GM21786 (cell line): ENCODE results near the gene C16orf90.
"Not testable (repeated sequence)": the region's sequence is repeated elsewhere in the genome, so short reads cannot be mapped to it uniquely, and the experiment has no call there.

Source experiments
- ATAC-seq: cut with Tn5 transposase; IDR thresholded peaks from one replicate; pipeline ENCODE4 v1.9.1; 2021; ENCODE audit not compliant: unreplicated experiment

The C16orf90 gene, protein sequence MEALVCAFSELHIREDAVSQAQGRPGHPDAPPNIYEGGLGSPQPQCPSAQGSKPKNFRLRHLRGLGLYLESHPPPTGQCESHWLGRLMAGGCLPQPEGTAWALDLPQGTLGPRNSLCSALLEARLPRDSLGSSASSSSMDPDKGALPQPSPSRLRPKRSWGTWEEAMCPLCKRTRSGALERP

DNA sequence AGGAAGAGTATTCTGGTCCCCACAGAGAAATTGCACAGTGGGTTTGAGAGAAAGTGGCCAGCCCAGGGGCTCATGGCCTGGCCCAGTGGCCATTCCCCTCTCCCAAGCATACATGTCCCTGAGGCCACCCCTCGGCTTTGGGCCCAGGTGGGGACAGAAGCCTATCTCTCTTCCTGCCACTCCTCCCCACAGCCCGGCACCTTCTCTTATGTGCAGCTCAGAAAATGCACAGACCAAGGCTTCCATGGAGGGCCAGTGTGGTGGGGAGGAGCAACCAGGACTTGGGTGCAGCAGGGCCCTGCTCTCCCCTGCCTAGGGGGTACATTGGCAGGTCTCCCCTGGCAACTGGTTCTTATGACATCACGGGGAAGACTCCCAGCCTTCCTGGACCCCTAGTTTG, at the start of gene C16orf90:
Gene C16orf90 (minus strand): TSS at position 314 of the 400 bp plus-strand sequence. CDS start 68 bp downstream, at position 246.
- ATAC-seq, result no peak

DNA sequence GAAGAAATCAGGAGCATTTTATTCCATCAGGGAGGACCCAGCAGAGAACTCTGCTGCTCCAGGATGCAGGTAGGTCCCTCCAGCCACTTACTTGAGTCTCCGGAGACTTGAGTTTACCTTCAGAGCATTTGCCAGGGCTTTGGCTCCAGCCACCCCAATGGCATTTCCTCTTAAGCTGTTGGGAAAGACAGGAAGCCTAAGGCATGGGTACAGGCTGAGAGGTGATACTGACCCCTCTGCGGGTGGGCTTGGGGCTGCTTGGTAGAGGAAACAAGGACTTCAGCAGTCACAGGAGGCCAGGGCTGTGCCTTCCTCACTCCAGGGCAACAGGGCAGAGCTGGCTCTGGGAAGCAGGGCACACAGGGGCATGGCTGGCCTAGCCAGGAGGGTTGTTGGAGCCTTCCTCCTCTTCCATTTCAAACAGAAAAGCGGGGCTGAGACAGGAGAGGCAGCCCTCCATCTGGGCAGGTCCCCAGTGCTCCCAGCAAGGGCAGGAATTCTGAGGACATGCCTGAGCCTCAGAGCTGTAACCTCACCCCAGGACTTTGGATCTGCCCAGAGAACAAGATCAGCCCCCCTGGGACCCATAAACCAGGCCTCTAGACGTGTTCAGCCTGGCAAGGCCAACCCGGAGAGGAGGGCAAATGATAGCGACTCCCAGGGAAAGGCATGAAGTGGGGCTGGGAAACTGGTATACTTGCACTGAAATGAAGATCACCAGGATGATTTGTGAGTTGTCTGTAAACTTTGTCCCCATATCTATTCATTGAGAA, 47.5 kb upstream of the C16orf90 start:
- no peak for ATAC-seq

DNA sequence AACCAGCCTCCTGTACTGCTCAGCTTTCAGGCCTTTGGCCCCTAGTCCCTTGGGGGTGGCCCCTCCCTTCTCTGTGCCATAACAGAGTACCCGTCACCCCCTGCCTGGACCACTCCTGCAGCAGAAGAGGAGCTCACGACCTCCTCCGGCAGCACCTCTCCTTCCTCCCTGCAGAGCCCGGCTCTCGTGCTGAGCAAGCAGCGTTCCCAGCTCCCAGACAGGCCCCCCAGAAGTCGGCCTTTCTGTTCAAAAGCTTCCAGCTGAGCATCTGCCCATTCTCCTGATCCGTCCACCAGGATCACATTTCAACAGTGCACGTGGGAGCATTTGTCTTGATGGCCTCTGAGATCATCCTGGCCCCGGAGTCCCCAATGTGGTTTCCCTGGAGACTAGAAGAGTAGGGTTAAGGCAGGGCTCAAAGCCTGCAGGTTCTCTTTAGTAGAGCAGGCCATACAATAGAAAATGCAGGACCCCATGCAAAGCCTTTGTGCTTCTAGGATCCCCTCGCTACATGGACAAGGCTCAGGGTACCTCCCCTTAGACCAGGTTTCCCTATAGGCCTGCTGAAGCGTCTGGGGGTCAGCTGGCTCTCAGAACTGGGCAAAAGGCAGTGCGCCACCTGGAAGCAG, 46.4 kb upstream of the C16orf90 start:
- no peak for ATAC-seq

DNA sequence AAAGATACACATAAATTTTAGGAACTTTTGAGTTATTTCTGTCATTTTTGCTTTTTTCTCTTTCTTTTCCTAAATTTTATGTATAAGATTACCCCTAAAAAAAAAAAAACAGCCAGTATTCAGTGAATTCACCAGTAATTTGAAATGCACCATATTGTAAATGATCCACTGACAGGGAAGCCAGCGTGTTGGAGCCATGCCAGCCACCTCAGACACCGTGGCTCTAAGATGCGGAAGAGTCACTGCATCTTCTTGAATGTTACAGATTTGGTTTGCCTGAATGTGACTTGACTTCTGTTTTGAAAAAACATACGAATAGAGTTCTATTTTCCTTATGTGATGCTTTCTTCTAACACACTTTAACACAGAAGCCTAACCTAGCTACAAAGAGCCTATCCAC, 42.9 kb upstream of the C16orf90 start:
- ATAC-seq, result no peak

DNA sequence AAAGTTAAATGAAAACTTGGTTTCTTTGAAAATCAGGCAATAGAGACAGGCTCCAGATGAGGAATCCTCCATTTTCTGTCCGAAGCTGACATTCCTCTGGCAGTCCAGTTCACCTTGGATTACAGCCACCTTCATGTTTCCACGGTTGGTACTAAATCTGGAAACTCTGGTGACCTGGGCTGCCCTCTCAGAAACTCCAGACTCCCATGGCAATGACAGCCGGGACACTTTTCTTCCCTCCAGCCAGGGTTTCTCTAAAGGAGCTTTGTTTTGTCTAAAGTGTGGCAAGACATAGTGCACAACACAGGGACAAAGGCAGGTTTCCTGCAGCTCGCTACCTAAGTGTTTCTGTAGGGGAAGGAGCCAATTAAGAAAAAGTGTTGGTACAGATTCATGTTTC, 41.6 kb upstream of the C16orf90 start:
- no peak for ATAC-seq

DNA sequence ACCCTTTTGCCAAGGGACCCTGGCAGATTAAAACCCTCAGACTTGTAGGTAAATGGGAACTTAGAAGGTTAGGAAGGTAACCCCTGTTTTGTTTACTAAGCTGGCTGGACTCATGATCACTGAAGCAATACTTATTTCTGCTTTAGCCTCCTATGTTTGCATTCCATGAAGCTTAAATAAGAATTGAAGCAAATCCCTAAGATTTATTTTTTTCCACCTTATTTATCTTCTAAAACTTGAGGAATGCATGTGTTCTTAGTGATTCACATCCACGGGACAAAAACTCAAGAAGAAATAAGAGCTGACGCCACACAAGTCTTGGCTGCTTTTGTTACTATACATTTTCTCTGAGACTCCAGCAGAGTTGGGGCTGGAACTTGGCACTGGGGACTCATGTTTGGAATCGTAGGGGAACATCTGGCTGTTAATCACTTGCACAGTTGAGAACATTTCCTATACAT, 41.0 kb upstream of the C16orf90 start:
- no peak for ATAC-seq

DNA sequence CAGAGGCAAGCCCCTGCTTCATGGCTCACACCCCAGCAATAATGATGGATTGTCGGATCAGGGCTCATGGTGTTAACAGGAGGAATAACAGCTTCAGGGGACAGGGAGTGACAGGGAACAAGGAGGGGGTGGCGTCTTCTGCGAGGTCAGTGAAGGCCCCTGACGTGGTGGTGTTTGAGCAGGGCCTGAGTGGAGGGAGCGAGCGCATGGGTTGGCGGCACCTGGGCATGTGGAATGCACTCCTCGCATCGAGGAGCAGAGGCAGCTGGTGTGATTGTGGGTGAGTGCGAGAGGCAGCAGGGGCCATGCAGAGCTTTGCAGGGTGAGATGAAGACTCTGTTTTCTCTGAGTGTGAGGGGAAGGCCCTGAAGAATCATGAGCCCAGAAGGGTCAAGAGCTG, 38.8 kb upstream of the C16orf90 start:
- ATAC-seq, result no peak

DNA sequence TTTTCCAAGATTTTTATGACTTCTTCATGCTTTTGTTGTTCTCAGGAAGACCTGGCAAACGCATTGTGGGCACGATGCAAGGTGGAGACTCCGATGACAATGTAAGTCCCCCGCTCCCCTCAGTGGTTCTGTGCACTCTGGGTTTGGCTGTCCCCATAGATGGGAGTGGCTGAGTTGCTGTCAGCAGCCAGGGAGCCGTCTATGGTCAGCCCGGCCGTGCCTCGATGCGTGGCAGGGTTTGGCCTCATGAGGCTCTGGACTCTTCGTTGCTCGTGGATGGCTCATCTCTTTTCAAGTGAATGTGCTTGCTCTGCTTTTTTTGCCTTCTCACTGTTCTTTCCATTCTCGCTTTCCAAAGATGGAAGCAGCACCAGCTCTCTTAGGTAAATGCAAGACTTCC, 37.5 kb upstream of the C16orf90 start:
- ATAC-seq, result no peak

DNA sequence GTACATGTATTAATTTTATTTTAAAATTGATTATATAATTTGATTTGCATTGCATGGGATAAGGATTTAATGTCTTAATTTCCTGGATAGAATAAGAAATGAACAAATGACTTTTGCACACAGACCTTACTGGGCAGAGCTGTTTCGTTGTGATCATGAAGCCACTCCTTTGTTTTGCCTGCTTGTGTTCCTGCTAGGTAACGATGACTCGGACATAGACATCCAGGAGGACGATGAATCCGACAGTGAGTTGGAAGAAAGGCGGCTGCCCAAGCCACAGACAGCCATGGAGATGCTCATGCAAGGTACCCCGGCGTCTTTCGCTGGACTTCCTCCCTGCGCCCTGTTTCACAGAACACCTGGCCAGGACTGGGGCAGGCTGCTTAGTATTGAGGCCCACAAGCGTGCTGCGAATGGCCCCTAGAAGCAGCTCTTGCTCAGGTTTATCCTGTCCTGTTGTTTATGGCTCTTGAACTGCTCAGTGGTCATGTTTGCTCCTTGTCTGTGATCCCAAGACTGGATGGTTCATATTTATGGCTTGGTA, 35.2 kb upstream of the C16orf90 start:
- no peak for ATAC-seq

DNA sequence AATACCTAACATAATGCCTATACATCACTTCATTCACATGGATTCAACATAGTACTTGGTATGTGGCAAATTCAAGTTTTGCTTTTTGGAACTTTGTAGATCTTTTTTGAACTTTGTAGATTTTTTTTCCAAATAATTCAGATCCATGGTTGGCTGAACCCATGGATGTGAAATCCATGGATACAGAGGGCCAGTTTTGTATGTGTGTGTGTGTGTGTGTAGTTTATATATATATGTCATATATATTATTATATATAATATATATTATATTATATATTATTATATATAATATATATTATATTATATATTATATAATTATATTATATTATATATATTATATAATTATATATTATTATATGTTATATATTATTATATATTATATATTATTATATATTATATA, 33.9 kb upstream of the C16orf90 start:
- ATAC-seq, result no peak

DNA sequence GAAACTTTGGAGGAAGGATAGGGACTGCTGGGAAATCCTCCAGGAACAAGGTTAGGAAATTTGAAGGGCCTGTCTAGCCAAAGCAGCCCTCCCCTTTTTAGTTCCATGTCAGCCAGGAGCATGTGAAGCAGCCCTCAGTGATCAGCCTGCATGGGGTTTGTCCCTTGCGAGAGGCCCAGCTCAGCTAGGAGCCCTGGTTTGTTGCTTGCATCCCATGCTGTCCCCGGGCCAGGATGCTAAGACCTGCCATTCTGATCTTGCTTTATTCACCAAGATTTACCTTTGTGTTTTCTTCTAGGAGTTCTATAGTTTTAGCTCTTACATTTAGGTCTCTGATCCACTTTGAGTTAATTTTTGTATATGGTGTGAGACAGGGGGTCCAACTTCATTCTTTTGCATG, 33.1 kb upstream of the C16orf90 start:
- no peak for ATAC-seq

DNA sequence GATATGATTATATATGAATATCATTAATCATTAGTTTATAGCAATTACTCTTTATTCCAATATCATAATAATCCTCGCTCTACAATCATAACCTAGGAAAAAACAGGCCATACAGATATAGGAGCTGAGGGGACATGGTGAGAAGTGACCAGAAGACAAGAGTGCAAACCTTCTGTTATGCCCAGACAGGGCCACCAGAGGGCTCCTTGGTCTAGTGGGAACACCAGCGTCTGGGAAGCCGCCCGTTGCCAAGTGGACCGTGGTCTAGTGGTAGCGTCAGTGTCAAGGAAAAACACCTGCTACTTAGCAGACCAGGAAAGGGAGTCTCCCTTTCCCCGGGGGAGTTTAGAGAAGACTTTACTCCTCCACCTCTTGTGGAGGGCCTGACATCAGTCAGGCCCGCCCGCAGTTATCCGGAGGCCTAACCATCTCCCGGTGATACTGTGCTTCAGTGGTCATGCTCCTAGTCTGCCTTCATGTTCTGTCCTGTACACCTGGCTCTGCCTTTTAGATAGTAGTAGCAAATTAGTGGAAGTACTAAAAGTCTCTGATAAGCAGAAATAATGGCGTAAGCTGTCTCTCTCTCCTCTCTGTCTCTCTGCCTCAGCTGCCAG, 32.0 kb upstream of the C16orf90 start:
- not testable (repeated sequence) for ATAC-seq

DNA sequence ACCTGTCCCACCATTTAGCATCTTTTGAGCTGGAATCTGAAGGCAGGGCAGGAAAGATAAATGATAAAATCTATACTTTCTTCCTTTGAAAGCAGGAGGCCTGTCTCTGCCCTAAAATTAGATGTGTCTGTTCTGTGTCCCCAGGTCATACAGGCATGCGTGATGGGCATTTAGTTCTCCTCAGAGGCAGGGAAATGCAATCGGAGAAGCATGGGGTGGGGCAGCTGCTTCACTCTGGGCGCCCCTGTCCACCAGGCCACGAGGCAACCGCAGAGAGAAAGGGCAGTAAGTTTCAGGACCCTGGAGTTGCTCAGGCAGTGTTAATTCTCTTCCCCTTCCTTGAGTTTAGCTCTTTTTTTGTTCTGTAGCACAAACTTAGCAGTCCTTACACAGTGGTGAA, 30.7 kb upstream of the C16orf90 start:
- no peak for ATAC-seq

DNA sequence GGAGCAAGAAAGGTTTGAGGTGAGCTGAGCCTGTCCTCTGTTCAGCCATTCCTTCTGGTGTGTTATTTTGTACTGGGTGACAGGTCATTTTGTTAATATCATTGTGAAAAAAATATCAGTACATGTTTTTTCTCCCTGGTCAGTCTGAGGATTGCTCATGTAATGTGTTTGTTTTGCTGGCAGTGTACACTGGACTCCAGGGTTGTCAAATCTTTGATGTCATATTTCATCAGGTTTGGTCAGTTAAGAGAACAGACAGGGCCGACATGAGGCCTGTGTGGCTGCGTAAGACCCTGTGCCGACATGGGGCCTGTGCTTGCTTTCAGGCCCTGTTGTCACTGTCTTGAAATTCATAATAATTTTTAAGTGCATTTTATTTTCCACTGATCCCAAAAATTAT, 28.0 kb upstream of the C16orf90 start:
- no peak for ATAC-seq

DNA sequence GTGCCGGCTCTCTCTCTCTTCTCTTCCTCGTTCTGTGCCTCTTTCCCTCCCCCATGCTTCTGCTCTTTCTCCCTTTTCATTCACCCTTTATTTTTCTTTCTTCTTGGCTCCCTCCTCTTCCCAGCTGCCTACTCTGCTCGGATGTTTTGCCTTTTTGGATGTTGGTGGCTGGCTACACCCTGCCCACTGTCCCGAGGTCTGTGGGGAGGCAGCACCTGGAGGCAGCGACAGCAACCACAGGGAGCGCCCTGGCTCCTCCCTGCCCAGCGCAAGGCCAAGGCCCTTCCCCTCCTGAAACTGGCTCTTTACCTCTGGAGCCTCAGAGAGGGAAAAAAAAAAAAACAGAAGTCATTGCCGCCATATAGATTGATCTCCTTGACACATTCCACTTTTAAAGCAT, 25.6 kb upstream of the C16orf90 start:
- no peak for ATAC-seq

DNA sequence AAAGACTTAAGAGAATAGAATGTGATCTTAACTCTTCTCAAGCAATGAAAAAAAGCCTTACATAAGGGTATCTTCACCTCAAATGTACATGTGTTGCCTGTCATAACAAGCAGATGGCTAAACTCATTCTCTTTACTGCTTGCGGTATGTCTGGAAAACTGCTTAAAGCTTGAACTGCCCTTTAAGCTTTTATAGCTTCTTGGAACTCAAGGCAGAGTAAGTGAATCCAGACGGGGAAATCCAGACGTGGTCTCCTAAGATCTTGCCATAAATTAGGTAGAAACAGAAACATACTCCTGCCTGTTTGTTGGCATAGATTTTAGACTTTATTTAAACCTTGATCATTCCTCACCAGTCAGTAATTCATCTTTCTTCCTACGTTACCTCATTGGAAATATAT, 25.1 kb upstream of the C16orf90 start:
- ATAC-seq, result no peak

DNA sequence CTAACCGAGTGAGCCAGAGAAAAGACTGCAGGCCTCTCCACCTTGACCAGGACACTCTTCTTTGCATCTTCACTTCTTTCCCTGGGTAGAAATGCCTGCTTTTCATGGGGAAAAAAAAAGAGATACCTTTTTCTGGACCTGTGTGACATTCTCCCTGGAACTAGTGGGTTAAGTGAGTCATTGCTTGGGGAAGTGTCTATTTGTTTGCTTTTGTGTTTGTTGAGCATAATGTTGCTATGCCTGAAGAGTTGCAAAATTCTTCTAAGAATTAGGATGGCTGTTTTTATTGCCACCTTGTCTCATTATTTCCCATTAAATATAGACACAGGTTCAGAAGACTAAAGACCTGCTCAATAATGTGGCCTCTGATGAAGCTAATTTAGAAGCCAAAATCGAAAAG, 24.3 kb upstream of the C16orf90 start:
- ATAC-seq, result no peak

DNA sequence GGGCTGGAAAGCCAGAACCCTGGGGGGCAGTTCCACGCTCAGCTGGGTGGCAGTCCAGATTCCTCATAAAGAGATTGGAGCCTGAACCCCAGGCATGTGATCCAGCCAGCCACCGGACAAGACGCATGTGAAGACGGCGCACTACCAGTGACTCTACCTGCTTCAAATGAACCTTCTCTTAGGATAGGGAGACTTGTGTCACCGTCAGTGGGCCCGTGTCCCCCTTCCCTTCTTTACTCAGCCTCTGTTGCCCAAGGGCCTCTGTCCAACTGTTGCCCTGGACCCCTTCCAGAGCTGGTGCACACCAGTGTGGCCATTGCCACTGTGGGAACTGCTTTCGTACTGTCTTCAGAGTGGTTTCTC, 23.7 kb upstream of the C16orf90 start:
- no peak for ATAC-seq

DNA sequence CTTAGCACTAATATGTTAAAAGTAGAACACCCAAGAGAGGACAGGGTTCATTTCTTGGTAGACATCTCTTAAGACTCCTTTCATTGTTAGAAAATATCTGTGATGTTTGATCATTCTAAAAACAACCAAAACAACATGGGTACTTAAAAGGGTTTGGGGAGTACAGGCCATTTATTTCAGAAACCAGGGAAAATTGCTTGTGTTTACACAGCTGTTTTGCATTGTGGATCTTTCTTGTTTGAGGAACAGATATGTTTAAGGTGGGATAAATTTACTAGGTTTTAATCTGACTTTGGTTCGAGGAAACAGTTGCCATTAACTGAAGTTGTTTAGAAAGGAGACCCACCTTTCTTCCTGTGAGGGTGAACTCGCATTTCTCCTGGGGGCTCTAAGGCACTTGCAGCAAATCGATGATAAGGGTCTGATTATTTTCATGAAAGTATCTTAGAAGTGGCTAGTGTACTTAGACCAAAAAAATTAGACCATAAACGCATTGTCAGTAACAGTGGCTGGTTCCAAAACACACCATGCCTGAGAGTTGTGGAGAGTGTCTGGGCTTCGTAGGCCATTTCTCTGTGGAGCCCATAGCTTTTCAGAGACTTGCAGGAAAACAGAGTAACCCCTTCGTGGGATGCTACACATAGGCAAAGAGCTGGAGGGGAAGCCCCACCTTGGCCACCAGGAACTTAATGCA, 23.1 kb upstream of the C16orf90 start:
- no peak for ATAC-seq

DNA sequence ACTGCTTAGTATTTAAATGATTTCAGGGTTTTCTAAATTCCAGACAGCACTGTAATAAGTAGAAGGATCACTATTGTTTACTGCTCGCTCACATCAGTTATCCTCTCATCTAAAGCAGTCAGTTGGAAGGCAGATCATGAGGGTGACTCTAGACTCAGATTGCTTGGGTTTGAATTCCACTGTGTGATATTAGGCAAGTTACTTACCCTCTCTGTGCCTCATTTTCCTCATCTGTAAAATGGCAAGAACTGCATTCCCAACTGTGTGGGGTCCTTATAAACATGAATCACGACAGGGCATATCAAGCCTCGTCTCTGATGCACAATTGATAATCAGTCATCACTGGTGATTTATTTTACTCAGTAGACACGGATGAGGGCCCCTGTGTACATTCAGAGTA, 20.6 kb upstream of the C16orf90 start:
- ATAC-seq, result no peak

DNA sequence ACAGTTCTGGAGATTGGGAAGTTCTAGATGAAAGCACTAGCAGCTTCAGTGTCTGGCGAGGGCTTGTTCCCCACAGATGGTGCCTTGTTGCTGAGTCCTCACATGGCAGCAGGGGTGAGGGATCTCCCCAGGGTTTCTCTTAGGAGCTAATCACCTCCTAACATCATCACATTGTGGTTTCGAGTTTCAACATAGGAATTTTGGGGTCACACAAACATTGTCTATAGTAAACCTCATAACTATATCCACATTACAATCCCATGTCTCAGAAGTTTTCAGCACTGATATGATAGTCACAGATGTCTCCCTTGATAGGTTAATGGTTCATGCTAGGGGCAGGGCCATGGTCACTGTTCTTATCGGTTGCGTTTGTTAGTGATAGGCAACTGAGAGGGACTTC, 19.3 kb upstream of the C16orf90 start:
- ATAC-seq, result no peak
